Kidney (tissue), 14 donors: Measurements from ENCODE around the gene IFFO2. TPM values are rescaled to one million over a fixed set of nuclear protein-coding genes. Genes with fewer than 3 reads are reported as not detected.
A peak's percentile ranks its signal among the peaks of the same experiment; 100 is the strongest.

Experiments
- DNase-seq, 5 donors: peaks; one replicate each; pipeline ENCODE4 v3.0.0-alpha.2; 2013 to 2020
- FAIRE-seq: peaks from 2 replicates; lab custom pipeline; 2012; peaks lifted over from hg19 to GRCh38; lab: Jason Lieb, UNC
- H3K27ac ChIP-seq, 2 donors: one replicate each; pipeline ENCODE4 v1.7.0; 2013; ENCODE audit warnings: low read depth in 2 of 2, low read length in 2 of 2, inconsistent platforms in 1 of 2
- H3K27me3 ChIP-seq: one replicate; pipeline ENCODE4 v1.7.1; 2013; ENCODE audit warnings: low read length, inconsistent platforms; ENCODE audit not compliant: control insufficient read depth, insufficient read depth
- H3K36me3 ChIP-seq, 3 donors: one replicate each; pipeline versions ENCODE4 v1.7.0 to v1.7.1; 2013; ENCODE audit warnings: low read length in 3 of 3, control low read depth in 1 of 3, inconsistent platforms in 1 of 3; ENCODE audit not compliant: insufficient read depth in 3 of 3, control insufficient read depth in 2 of 3
- H3K4me1 ChIP-seq, 3 donors: one replicate each; pipeline versions ENCODE4 v1.7.0 to v1.7.1; 2013; ENCODE audit warnings: low read length in 3 of 3, inconsistent platforms in 1 of 3, low read depth in 1 of 3; ENCODE audit not compliant: control insufficient read depth in 2 of 3, insufficient read depth in 2 of 3
- H3K4me3 ChIP-seq, 3 donors: one replicate each; pipeline versions ENCODE4 v1.7.0 to v1.8.1; 2013; ENCODE audit warnings: low read length in 3 of 3, control low read depth in 1 of 3, inconsistent platforms in 1 of 3
- H3K9ac ChIP-seq, 3 donors: one replicate each; pipeline versions ENCODE4 v1.7.0 to v1.7.1; 2013; ENCODE audit warnings: low read length in 3 of 3, control low read depth in 1 of 3, inconsistent platforms in 1 of 3
- H3K9me3 ChIP-seq, 3 donors: one replicate each; pipeline versions ENCODE4 v1.7.0 to v1.7.1; 2013; ENCODE audit warnings: low read length in 3 of 3, control low read depth in 1 of 3, inconsistent platforms in 1 of 3; ENCODE audit not compliant: control insufficient read depth in 2 of 3, insufficient read depth in 1 of 3
- intact Hi-C: fragments of 100-400 bp; cut with DNase I; formaldehyde crosslinking; loops from one replicate; pipeline ENCODE4 v1.11.1; 2022
- polyA plus RNA-seq: library from polyadenylated mRNA; stranded (reverse); fragments of 350-450 nt; fragmentation: Illumina TruSeq; extraction: RNeasy Lipid Tissue Mini Kit (QIAGEN cat#74804); gene quantifications from one replicate; pipeline ENCODE4 v1.2.3, GENCODE V29; 2014; ENCODE audit warnings: low read depth, low replicate concordance; ENCODE audit not compliant: insufficient read depth
- total RNA-seq: library from RNA; stranded (reverse); fragmentation: NEBNext Ultra II Directional; extraction: Animal tissue kit (Norgen Biotek cat#: 25700); gene quantifications from one replicate; pipeline ENCODE4 v1.2.1, GENCODE V29; 2021
- TF ChIP-seq, protein P1 (sequence below): IDR thresholded peaks from 3 replicates; pipeline ENCODE4 v1.5.1; 2012; ENCODE audit warnings: mild to moderate bottlenecking, moderate library complexity, borderline replicate concordance; ENCODE audit not compliant: insufficient read depth; ENCODE audit errors: extremely low read depth
- donor health status: control.
- donor health status: control.
- donor health status: control.
- donor health status: control.
- donor health status: control.
- donor health status: DM: yes; HTN: yes; CAD: no.
- donor health status: Normal renal cell carcinoma (clear cell type).

The IFFO2 gene
- total and polyA plus RNA-seq, 2 donors from 2014 or later = 7.5 to 23.1 TPM

DNA sequence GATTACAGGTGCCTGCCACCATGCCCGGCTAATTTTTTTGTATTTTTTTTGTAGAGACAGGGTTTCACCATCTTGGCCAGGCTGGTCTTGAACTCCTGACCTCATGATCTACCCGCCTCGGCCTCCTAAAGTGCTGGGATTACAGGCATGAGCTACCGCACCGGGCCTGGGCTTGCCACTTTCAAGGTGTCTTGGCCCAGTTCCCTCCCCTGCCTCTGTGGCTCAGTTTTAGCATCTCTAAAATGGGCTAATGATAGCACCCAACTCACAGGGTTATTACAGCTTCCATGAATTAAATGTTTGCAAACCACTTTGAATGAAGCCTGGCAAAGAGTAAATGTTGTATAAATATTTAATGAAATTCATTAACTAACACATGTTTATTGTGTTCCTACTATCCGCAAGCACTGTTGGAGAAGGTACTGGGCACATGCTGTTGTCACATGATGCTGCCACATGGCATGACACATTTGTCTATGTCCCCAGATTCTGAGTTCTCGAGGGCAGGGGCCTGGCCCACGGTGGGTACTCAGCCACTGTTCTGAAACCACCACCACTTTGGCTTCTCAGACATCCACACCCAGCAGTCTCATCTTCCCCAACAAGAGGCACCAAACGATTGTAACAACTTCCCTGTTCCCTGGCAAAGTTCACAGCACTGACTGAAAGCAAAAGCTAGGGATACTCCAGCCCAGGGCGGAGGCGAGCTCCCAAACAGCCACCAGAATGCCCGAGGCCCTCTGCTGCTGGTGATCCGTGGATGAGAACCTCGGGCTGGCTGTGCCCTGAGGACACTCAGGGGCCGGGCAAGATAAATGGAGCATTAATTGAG lies 9.7 kb downstream of the IFFO2 start:
- TF ChIP-seq, protein P1, sequence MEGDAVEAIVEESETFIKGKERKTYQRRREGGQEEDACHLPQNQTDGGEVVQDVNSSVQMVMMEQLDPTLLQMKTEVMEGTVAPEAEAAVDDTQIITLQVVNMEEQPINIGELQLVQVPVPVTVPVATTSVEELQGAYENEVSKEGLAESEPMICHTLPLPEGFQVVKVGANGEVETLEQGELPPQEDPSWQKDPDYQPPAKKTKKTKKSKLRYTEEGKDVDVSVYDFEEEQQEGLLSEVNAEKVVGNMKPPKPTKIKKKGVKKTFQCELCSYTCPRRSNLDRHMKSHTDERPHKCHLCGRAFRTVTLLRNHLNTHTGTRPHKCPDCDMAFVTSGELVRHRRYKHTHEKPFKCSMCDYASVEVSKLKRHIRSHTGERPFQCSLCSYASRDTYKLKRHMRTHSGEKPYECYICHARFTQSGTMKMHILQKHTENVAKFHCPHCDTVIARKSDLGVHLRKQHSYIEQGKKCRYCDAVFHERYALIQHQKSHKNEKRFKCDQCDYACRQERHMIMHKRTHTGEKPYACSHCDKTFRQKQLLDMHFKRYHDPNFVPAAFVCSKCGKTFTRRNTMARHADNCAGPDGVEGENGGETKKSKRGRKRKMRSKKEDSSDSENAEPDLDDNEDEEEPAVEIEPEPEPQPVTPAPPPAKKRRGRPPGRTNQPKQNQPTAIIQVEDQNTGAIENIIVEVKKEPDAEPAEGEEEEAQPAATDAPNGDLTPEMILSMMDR = no peak
- Histone ChIP-seq H3K27ac (peak overlapping the region in 1 of 2 donors; percentile 40), H3K36me3 (no peaks in the 10 kb centered on the region), H3K27me3 (no peaks in the 10 kb centered on the region), H3K4me3 (no peak overlapping the region), H3K4me1 (peaks cover 8 to 55% (median 51%) of the 10 kb centered on the region in 3 donors), H3K9me3 (no peaks in the 10 kb centered on the region), H3K9ac (no peak overlapping the region)
- DNase-seq (peak in 1 of 5 donors; percentile 61), FAIRE-seq (no peak)
- intact Hi-C loops = no loop called here

GRCh38 chr1:18945401-18945849 lies 11.1 kb downstream of the IFFO2 start:
- FAIRE-seq = no peak

DNA sequence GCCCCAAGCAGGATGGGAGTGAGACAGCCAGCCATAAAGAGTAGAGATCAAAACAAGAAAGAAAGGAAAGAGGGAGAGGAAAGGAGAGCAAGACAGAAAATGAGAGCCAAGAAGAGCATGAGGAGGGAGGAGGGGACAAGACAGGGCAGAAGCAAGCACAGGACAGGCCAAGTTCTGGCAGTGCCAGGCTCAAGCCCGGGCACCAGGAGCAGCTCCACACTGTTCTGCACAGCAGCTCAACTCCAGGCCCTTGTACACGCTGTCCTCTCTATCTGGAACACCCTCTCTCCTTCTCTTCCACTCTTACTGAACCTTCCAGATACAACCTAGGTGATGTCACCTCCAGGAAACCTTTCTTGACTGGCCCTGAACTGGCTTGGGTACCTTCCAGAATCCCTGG lies 11.7 kb downstream of the IFFO2 start:
- DNase-seq (peak in 1 of 5 donors; percentile 46), FAIRE-seq (no peak)
- Histone ChIP-seq H3K27me3 (no peaks in the 10 kb centered on the region), H3K4me3 (no peak overlapping the region), H3K27ac (no peak overlapping the region), H3K4me1 (peaks cover 8 to 54% (median 41%) of the 10 kb centered on the region in 3 donors), H3K9me3 (no peaks in the 10 kb centered on the region), H3K36me3 (no peaks in the 10 kb centered on the region), H3K9ac (peak overlapping the region in 1 of 3 donors; percentile 29)
- intact Hi-C loops = no loop called here
- TF ChIP-seq, protein P1 = no peak

More at GRCh38 chr1:18945401-18945849, 11.1 kb downstream of the IFFO2 start:
- Histone ChIP-seq H3K9ac (no peak overlapping the region), H3K9me3 (no peaks in the 10 kb centered on the region), H3K27ac (no peak overlapping the region), H3K4me1 (peaks cover 8 to 53% (median 47%) of the 10 kb centered on the region in 3 donors), H3K36me3 (no peaks in the 10 kb centered on the region), H3K27me3 (no peaks in the 10 kb centered on the region), H3K4me3 (no peak overlapping the region)
- TF ChIP-seq, protein P1 = no peak
- peak; percentile 87 to 97 (median 93) for DNase-seq
- intact Hi-C loops = no loop called here
